GM12878 (cell line): ENCODE data around the gene CCDC169. TPM values are rescaled to one million over a fixed set of nuclear protein-coding genes. Genes with fewer than 3 reads are reported as not detected.

Experiments
- ATAC-seq: fragments of 200-7000 bp; cut with Tn5 transposase; 3 replicates; pipeline ENCODE4 v1.9.1; 2020; ENCODE audit warnings: mild to moderate bottlenecking, moderate library complexity
- BruUV-seq: library from RNA; stranded (reverse); fragments of 400-500 nt; replicated peaks from 2 replicates; lab custom pipeline; 2021; lab: Mats Ljungman, UMichigan
- CTCF ChIA-PET: fragments of 300-600 bp; sonication (Branson Sonifier 250); formaldehyde crosslinking; extraction: SDS; loops from one replicate; lab custom pipeline; 2021; ENCODE audit warnings: inconsistent platforms; lab: Yijun Ruan, JAX
- POLR2A ChIA-PET: fragments of 350-600 bp; formaldehyde crosslinking; extraction: SDS; loops from one replicate; lab custom pipeline; 2021; ENCODE audit warnings: inconsistent platforms; lab: Charles Lee
- RAD21 ChIA-PET: fragments of 300-600 bp; sonication (Branson Sonifier 250); formaldehyde crosslinking; loops from one replicate; lab custom pipeline; 2023; ENCODE audit warnings: antibody characterized with exemption; ENCODE audit not compliant: unreplicated experiment; lab: Charles Lee
- SMC1A ChIA-PET: fragments of 300-600 bp; sonication (Branson Sonifier 250); formaldehyde crosslinking; loops from one replicate; lab custom pipeline; 2023; ENCODE audit not compliant: unreplicated experiment, uncharacterized antibody; lab: Charles Lee
- DNase-seq: peaks from one replicate; pipeline ENCODE4 v3.0.0-alpha.2; 2011; ENCODE audit warnings: low read depth, low spot score
- FAIRE-seq: peaks from 3 replicates; lab custom pipeline; 2011; peaks lifted over from hg19 to GRCh38; lab: Jason Lieb, UNC
- H2AFZ ChIP-seq: 2 replicates; pipeline ENCODE4 v1.6.0; 2011; ENCODE audit warnings: low read depth, low read length, control low read depth; ENCODE audit not compliant: control insufficient read depth
- H3K27ac ChIP-seq: 2 replicates; pipeline ENCODE4 v1.5.1; 2011; ENCODE audit warnings: control low read depth; ENCODE audit not compliant: control insufficient read depth, insufficient read depth
- H3K27me3 ChIP-seq, 2 experiments: replicated peaks in 1 of 2; 2 replicates each; pipeline versions ENCODE4 v1.6.0 to v1.6.1; 2011; ENCODE audit warnings: low read length in 1 of 2; ENCODE audit not compliant: control insufficient read depth in 2 of 2, insufficient read depth in 2 of 2
- H3K36me3 ChIP-seq, 2 experiments: 2 replicates each; pipeline ENCODE4 v1.5.1; 2011; ENCODE audit warnings: low read length in 1 of 2; ENCODE audit not compliant: control insufficient read depth in 2 of 2, insufficient read depth in 2 of 2
- H3K4me1 ChIP-seq: 2 replicates; pipeline ENCODE4 v1.6.1; 2011; ENCODE audit warnings: mild to moderate bottlenecking, low read length, moderate library complexity, mixed read lengths; ENCODE audit not compliant: control insufficient read depth, insufficient read depth
- H3K4me2 ChIP-seq: 2 replicates; pipeline ENCODE4 v1.6.0; 2011; ENCODE audit warnings: control low read depth; ENCODE audit not compliant: control insufficient read depth, insufficient read depth
- H3K4me3 ChIP-seq: fragments of 200-600 bp; sonication (generic); 2 replicates; pipeline ENCODE4 v1.5.1; 2016
- H3K79me2 ChIP-seq: 2 replicates; pipeline ENCODE4 v1.6.0; 2011; ENCODE audit warnings: low read length; ENCODE audit not compliant: control insufficient read depth, insufficient read depth
- H3K9ac ChIP-seq: 2 replicates; pipeline ENCODE4 v1.8.0; 2011; ENCODE audit warnings: low read length, control low read depth, mixed read lengths; ENCODE audit not compliant: control insufficient read depth, insufficient read depth
- H3K9me3 ChIP-seq: replicated peaks from 3 replicates; pipeline ENCODE4 v1.5.1; 2011; ENCODE audit warnings: mild to moderate bottlenecking, low read length; ENCODE audit not compliant: control insufficient read depth, insufficient read depth
- H4K20me1 ChIP-seq: 2 replicates; pipeline ENCODE4 v1.6.0; 2011; ENCODE audit not compliant: control insufficient read depth, insufficient read depth
- FOS ChIP-seq: IDR thresholded peaks from 3 replicates; pipeline ENCODE4 v1.6.1; 2011; ENCODE audit warnings: borderline replicate concordance; ENCODE audit not compliant: insufficient read length; ENCODE audit errors: extremely low read depth
- KLF5 ChIP-seq: fragments of 450-650 bp; IDR thresholded peaks from 2 replicates; pipeline ENCODE4 v1.6.1; 2014; ENCODE audit warnings: mild to moderate bottlenecking; ENCODE audit not compliant: partially characterized antibody
- WGBS: methylation state at CpG from one replicate; pipeline ENCODE4 v1.1.6; 2016; ENCODE audit warnings: low lambda C conversion rate; ENCODE audit not compliant: insufficient replicate concordance, insufficient coverage; ENCODE audit errors: missing lambda C conversion rate; 5-methylcytosine and 5-hydroxymethylcytosine counted together
- in situ Hi-C: fragments of 300-500 bp; cut with MboI; formaldehyde crosslinking; loops from 9 replicates; pipeline ENCODE4 v1.14.3; 2018; ENCODE audit warnings: mixed read lengths
- intact Hi-C: fragments of 100-400 bp; cut with micrococcal nuclease; formaldehyde crosslinking; loops from one replicate; pipeline ENCODE4 v1.14.2; 2022; ENCODE audit not compliant: unreplicated experiment
- polyA plus RNA-seq, 11 experiments: library from polyadenylated mRNA; depleted of rRNA in 4 of 11; unstranded in 6 of 11; stranded (reverse) in 5 of 11; fragments of >200 nt; fragmentation: Nextera tagmentation in 4 of 11; fragmentation: Illumina TruSeq in 1 of 11; extraction: Ambion mirVana in 4 of 11; extraction: Trizol in 1 of 11; gene quantifications; 1 replicate in 1 of 11; 2 replicates in 10 of 11; pipeline versions ENCODE4 v1.2.1 to v1.2.3, GENCODE V29; 2011 to 2016; ENCODE audit warnings: inconsistent platforms in 2 of 11, missing spikeins in 2 of 11, low read depth in 1 of 11
- total RNA-seq, 4 experiments: library from RNA; depleted of rRNA in 3 of 4; stranded (reverse); fragments of >200 nt in 3 of 4; fragmentation: Illumina TruSeq in 1 of 4; extraction: Trizol in 1 of 4; gene quantifications; 2 replicates each; pipeline versions ENCODE4 v1.2.1 to v1.2.3, GENCODE V29; 2013 to 2021
- TF ChIP-seq, protein P1 (sequence below): fragments of 450-650 bp; IDR thresholded peaks from 2 replicates; pipeline ENCODE4 v1.6.1; 2017; ENCODE audit warnings: mild to moderate bottlenecking, low read depth, inconsistent platforms; ENCODE audit not compliant: poor library complexity, severe bottlenecking

CCDC169 gene
- total and polyA plus RNA-seq, 10 of the 15 experiments (the other 5 are each of a cell fraction or from before 2014, with no cell fraction given): 0.13 to 1.4 (median 0.24) TPM; not detected in 4

DNA sequence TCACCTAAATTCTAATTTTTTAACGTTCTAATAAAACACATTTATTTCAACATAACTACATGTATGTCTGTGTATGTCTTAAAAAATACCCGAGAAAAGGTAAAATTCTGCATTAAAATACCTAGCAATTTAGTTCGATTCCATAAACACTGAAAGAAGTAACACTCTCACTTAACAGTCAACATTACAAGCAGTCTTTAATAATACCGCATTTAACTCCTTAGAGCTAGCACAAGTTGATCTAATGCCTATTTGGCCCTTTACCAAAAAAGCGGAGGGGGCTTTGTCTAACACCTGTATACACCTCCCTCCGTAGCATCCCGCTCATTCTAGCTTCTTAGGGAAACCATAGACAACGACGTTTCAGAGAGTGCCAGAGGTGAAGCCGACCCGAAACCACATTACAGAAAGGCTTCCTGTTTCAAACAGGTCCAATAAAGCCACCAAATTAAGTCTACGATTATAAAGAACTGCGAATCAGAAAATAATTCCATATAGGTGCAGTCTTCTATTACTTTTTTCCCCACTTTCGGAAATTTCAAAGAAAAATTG is 47.3 kb upstream of the CCDC169 start:
- BruUV-seq: TSS peak; percentile 61
- no peak for TF ChIP-seq KLF5
- TF ChIP-seq, protein P1, sequence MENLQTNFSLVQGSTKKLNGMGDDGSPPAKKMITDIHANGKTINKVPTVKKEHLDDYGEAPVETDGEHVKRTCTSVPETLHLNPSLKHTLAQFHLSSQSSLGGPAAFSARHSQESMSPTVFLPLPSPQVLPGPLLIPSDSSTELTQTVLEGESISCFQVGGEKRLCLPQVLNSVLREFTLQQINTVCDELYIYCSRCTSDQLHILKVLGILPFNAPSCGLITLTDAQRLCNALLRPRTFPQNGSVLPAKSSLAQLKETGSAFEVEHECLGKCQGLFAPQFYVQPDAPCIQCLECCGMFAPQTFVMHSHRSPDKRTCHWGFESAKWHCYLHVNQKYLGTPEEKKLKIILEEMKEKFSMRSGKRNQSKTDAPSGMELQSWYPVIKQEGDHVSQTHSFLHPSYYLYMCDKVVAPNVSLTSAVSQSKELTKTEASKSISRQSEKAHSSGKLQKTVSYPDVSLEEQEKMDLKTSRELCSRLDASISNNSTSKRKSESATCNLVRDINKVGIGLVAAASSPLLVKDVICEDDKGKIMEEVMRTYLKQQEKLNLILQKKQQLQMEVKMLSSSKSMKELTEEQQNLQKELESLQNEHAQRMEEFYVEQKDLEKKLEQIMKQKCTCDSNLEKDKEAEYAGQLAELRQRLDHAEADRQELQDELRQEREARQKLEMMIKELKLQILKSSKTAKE: no peak
- no peak for TF ChIP-seq FOS
- Histone ChIP-seq H3K4me2 (peak overlapping the region; percentile 94; the same call in 1 of the 2 replicates), H3K79me2 (no peaks in the 10 kb centered on the region; the same call in 1 of the 2 replicates), H3K36me3 (no peaks in the 10 kb centered on the region), H3K9me3 (no peaks in the 10 kb centered on the region; the same call in 2 of the 3 replicates), H3K9ac (peak overlapping the region; percentile 80; the same call in 1 of the 2 replicates), H3K4me3 (peak overlapping the region; percentile 77; the same call in 1 of the 2 replicates), H2AFZ (no peak overlapping the region; the same call in 1 of the 2 replicates), H3K4me1 (no peaks in the 10 kb centered on the region), H3K27me3 (0 out of 4 replicates have a peak, but pooled peaks cover 0 to 3% of the 10 kb centered on the region in 2 experiments), H4K20me1 (no peaks in the 10 kb centered on the region), H3K27ac (no peak overlapping the region; the same call in 1 of the 2 replicates)
- peak; percentile 43 for ATAC-seq
- no peak for DNase-seq
- ChIA-PET CTCF (interaction anchor here (2.0 to 8.5 kb wide), 5 partner anchors 10 to 391 kb away, joined by 4 to 94 read pairs (median 26); no protein-coding TSS in a partner anchor), RAD21 (interaction anchor here (1.0 to 8.6 kb wide), 6 partner anchors 10 to 74 kb away, joined by 3 to 67 read pairs (median 6); no protein-coding TSS in a partner anchor), SMC1A (interaction anchor here (1.6 to 3.5 kb wide), 4 partner anchors 10 to 51 kb away, joined by 7 to 27 read pairs (median 14); no protein-coding TSS in a partner anchor), POLR2A (interaction anchor here (0.5 to 1.2 kb wide), 4 partner anchors 10 to 478 kb away, joined by 3 to 6 read pairs (median 3); no protein-coding TSS in a partner anchor)
- intact Hi-C loops (loop anchor here (5.0 kb wide), 4 partner anchors 477 to 722 kb away; partner anchors contain the start of gene ALG5), in situ Hi-C loops (loop anchor here (5.0 kb wide), 1 partner anchor 72 kb away; no protein-coding TSS in a partner anchor)
- WGBS: 13% methylated on average over 14 of the region's 14 CpGs
- FAIRE-seq: no peak
